HepG2 (cell line): ENCODE measurements around the gene FOLR3. TPM values are rescaled to one million over a fixed set of nuclear protein-coding genes. Genes with fewer than 3 reads are reported as not detected.

Experiments
- GATAD2A ChIP-seq: IDR thresholded peaks from 2 replicates; pipeline ENCODE4 v1.6.1; 2016
- KLF13 ChIP-seq: sonication (generic); formaldehyde crosslinking; IDR thresholded peaks from 2 replicates; pipeline ENCODE4 v1.4.0; 2020; ENCODE audit warnings: mild to moderate bottlenecking, missing genetic modification reagents
- NR3C1 ChIP-seq: sonication (generic); formaldehyde crosslinking; IDR thresholded peaks from 2 replicates; pipeline ENCODE4 v1.4.0; 2020; ENCODE audit warnings: missing genetic modification reagents
- SMYD3 ChIP-seq: sonication (generic); formaldehyde crosslinking; IDR thresholded peaks from 2 replicates; pipeline ENCODE4 v1.8.1; 2023; ENCODE audit warnings: mild to moderate bottlenecking, missing genetic modification reagents
- TCF7 ChIP-seq: sonication (generic); IDR thresholded peaks from 2 replicates; pipeline ENCODE4 v1.6.1; 2016; ENCODE audit warnings: antibody characterized with exemption, low read depth
- ZNF407 ChIP-seq: sonication (generic); formaldehyde crosslinking; IDR thresholded peaks from one replicate; pipeline ENCODE4 v1.5.1; 2020; ENCODE audit warnings: mild to moderate bottlenecking, missing genetic modification reagents; ENCODE audit errors: not compliant biosample characterization
- polyA plus RNA-seq, 8 experiments: library from polyadenylated mRNA; depleted of rRNA in 3 of 8; stranded (reverse) in 7 of 8; unstranded in 1 of 8; fragments of >200 nt; fragmentation: Illumina TruSeq in 4 of 8; extraction: Trizol in 4 of 8; gene quantifications; 2 replicates each; pipeline versions ENCODE4 v1.2.1 to v1.2.3, GENCODE V29; 2011 to 2016; ENCODE audit warnings: low read depth in 4 of 8, missing spikeins in 1 of 8, mixed read lengths in 1 of 8; ENCODE audit not compliant: insufficient read depth in 1 of 8
- total RNA-seq, 5 experiments: library from RNA; depleted of rRNA; stranded (reverse); fragments of >200 nt; fragmentation: Illumina TruSeq; extraction: Trizol; gene quantifications; 2 replicates each; pipeline ENCODE4 v1.2.3, GENCODE V29; 2016; ENCODE audit warnings: low read depth in 1 of 5
- TF ChIP-seq, protein P1 (sequence below), 2 experiments: fragments of 450-650 bp in 1 of 2; sonication (generic) in 1 of 2; formaldehyde crosslinking in 1 of 2; IDR thresholded peaks; 2 replicates each; pipeline versions ENCODE4 v1.6.1 to v1.8.0; 2016 to 2022; ENCODE audit warnings: antibody characterized with exemption in 1 of 2, mild to moderate bottlenecking in 1 of 2, missing genetic modification reagents in 1 of 2
- TF ChIP-seq, protein P2 (sequence below): sonication (generic); formaldehyde crosslinking; IDR thresholded peaks from 2 replicates; pipeline ENCODE4 v1.4.0; 2020; ENCODE audit warnings: missing genetic modification reagents

FOLR3 gene
- total and polyA plus RNA-seq, 2 of the 13 experiments (the other 11 are each of a cell fraction or from before 2014, with no cell fraction given) = not detected

DNA sequence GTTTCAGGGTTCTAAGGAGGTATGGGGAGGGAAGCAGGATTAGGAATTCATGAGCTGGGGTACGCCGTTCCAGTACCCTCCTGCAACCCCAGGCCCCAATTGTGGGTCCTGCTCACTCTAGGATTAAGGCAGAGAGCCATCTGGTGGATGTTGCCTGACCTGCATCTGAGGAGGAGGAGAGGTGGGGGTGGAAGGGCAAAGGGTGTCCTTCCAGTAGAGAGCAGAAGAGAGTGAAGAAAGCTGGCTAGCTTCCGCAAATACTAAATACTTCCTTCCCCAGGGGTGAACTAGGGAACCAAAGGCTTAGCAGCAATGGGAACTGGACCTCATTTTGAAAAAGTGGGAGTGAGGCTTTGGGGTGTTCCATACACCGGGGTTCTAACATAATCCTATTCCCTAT, 44.2 kb upstream of the FOLR3 start (continued):
- TF ChIP-seq, protein P1, sequence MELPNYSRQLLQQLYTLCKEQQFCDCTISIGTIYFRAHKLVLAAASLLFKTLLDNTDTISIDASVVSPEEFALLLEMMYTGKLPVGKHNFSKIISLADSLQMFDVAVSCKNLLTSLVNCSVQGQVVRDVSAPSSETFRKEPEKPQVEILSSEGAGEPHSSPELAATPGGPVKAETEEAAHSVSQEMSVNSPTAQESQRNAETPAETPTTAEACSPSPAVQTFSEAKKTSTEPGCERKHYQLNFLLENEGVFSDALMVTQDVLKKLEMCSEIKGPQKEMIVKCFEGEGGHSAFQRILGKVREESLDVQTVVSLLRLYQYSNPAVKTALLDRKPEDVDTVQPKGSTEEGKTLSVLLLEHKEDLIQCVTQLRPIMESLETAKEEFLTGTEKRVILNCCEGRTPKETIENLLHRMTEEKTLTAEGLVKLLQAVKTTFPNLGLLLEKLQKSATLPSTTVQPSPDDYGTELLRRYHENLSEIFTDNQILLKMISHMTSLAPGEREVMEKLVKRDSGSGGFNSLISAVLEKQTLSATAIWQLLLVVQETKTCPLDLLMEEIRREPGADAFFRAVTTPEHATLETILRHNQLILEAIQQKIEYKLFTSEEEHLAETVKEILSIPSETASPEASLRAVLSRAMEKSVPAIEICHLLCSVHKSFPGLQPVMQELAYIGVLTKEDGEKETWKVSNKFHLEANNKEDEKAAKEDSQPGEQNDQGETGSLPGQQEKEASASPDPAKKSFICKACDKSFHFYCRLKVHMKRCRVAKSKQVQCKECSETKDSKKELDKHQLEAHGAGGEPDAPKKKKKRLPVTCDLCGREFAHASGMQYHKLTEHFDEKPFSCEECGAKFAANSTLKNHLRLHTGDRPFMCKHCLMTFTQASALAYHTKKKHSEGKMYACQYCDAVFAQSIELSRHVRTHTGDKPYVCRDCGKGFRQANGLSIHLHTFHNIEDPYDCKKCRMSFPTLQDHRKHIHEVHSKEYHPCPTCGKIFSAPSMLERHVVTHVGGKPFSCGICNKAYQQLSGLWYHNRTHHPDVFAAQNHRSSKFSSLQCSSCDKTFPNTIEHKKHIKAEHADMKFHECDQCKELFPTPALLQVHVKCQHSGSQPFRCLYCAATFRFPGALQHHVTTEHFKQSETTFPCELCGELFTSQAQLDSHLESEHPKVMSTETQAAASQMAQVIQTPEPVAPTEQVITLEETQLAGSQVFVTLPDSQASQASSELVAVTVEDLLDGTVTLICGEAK (IDR thresholded peaks at IDR 0.05) = no peak
- TF ChIP-seq, protein P1 (CRISPR knock-in tag; IDR thresholded peaks at IDR 0.05) = no peak
- TF ChIP-seq TCF7 (no peak), NR3C1 (CRISPR knock-in tag) (no peak), KLF13 (CRISPR knock-in tag) (no peak), GATAD2A (0 out of 2 replicates have a peak, but pooled peaks have one; percentile 25), ZNF407 (CRISPR knock-in tag) (no peak), SMYD3 (CRISPR knock-in tag) (no peak)
- TF ChIP-seq, protein P2, sequence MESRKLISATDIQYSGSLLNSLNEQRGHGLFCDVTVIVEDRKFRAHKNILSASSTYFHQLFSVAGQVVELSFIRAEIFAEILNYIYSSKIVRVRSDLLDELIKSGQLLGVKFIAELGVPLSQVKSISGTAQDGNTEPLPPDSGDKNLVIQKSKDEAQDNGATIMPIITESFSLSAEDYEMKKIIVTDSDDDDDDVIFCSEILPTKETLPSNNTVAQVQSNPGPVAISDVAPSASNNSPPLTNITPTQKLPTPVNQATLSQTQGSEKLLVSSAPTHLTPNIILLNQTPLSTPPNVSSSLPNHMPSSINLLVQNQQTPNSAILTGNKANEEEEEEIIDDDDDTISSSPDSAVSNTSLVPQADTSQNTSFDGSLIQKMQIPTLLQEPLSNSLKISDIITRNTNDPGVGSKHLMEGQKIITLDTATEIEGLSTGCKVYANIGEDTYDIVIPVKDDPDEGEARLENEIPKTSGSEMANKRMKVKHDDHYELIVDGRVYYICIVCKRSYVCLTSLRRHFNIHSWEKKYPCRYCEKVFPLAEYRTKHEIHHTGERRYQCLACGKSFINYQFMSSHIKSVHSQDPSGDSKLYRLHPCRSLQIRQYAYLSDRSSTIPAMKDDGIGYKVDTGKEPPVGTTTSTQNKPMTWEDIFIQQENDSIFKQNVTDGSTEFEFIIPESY (CRISPR knock-in tag) = no peak
